GM20000 (cell line): ENCODE results near the gene ADAM11.
"Not testable (repeated sequence)": the region's sequence is repeated elsewhere in the genome, so short reads cannot be mapped to it uniquely, and the experiment has no call there.

ENCODE experiments used
- DNase-seq: peaks from one replicate; pipeline ENCODE4 v3.0.0; 2012; ENCODE audit warnings: low spot score
- TF ChIP-seq, protein P1 (sequence below): IDR thresholded peaks from 2 replicates; pipeline ENCODE4 v1.5.1; 2012; ENCODE audit warnings: mild to moderate bottlenecking, control low read depth; ENCODE audit errors: extremely low read depth, missing control alignments

ADAM11 gene

DNA sequence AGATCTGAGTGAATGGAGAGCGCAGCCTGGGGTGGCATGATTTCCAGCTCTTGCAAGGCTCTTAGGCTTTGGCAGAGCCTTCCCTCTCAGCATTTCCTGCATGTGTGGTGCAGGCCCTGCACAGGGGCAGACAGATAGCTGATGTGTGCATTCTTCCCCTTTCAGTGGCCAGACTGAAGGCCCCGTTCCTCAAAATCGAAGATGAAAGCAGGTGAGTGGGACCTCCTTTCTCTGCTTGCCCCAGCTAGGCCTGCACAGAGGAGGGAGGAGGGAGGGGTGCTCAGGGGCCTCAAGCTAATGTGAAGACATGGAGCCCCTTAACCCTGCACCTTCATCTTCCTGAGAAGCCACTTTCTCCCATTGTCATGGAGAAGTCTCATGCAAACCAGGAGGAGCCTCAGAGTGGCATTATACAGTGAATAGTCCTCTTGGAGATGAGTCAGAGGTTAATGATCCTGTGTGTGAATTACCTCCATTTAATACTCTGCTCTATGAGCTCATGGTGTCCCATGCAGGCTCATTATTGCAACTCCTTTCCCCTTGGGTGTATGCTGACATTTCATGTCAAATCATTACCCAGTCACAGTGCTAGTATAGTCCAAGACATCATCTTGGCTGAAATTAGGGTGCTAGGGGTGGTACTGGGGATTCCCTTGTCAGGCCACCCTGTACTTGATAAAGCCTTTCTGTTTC, 20.4 kb upstream of the ADAM11 start:
- DNase-seq: peak; percentile 59
- TF ChIP-seq, protein P1, sequence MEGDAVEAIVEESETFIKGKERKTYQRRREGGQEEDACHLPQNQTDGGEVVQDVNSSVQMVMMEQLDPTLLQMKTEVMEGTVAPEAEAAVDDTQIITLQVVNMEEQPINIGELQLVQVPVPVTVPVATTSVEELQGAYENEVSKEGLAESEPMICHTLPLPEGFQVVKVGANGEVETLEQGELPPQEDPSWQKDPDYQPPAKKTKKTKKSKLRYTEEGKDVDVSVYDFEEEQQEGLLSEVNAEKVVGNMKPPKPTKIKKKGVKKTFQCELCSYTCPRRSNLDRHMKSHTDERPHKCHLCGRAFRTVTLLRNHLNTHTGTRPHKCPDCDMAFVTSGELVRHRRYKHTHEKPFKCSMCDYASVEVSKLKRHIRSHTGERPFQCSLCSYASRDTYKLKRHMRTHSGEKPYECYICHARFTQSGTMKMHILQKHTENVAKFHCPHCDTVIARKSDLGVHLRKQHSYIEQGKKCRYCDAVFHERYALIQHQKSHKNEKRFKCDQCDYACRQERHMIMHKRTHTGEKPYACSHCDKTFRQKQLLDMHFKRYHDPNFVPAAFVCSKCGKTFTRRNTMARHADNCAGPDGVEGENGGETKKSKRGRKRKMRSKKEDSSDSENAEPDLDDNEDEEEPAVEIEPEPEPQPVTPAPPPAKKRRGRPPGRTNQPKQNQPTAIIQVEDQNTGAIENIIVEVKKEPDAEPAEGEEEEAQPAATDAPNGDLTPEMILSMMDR: no peak

DNA sequence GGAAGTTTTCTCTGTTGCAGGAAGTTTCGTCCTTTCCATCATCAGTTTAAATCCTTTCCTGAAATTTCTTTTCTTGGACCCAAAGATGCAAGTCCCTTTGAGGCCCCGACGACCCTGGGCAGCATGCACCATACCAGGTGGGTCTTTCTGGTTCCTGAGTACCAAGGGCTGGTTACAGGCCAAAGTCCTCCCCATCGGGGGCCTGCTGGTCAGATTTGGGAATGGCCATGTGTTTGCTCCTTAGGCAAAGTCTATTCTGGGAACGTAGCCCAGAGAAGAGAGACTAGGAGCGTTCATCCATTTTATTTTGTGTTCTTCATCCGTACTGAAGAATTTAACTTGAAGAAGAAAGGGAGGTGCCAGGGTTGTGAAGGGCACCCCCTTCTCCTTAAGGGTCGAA, 17.5 kb upstream of the ADAM11 start:
- TF ChIP-seq, protein P1: no peak
- no peak for DNase-seq

DNA sequence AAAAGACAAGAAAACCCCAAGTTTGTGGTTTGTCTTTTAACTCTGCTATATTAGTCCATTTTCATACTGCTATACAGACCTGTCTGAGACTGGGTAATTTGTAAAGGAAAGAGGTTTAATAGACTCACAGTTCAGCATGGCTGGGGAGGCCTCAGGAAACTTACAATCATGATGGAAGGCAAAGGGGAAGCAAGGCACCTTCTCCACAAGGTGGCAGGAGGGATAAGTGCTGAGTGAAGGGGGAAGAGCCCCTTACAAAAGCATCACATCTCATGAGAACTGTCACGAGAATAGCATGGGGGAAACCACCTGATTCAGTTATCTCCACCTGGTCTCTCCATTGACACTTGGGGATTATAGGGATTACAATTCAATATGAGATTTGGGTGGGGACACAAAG, 13.5 kb upstream of the ADAM11 start:
- no peak for DNase-seq
- TF ChIP-seq, protein P1: no peak

DNA sequence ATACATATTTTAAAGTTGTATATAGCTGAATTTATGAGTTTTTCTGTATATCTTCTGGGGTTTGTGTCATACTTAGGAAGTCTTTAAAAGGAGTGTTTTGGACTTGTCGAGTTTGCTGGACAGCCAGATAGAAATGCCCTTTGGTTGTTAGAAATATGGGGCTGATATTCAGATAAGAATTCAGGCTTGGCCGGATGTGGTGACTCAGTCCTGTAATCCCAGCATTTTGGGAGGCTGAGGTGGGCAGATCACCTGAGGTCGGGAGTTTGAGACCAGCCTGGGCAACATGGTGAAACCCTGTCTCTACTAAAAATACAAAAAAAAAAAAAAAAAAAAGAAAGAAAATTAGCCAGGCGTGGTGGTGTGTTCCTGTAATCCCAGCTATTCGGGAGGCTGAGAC, 13.1 kb upstream of the ADAM11 start:
- not testable (repeated sequence) for DNase-seq

DNA sequence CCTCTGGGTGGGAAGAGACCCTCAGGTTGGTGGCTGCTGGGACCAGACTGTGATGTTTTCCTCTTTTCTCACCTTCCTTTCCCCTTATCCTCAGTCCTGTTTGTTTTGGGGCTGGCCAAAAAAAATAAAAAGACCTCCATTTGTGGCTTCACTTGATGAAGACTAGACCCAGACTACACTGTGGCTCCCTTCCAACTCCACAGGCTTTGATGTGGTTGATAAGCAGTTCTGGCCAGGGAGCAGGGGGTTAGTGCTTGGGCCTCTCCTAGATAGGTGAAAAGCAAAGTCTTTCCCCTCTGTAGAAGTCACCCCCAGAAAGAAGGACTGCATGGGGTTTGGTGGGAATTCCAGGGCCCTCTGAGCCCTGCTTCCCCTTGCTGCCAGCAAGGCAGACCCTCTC, 11.2 kb upstream of the ADAM11 start:
- TF ChIP-seq, protein P1: no peak
- no peak for DNase-seq

DNA sequence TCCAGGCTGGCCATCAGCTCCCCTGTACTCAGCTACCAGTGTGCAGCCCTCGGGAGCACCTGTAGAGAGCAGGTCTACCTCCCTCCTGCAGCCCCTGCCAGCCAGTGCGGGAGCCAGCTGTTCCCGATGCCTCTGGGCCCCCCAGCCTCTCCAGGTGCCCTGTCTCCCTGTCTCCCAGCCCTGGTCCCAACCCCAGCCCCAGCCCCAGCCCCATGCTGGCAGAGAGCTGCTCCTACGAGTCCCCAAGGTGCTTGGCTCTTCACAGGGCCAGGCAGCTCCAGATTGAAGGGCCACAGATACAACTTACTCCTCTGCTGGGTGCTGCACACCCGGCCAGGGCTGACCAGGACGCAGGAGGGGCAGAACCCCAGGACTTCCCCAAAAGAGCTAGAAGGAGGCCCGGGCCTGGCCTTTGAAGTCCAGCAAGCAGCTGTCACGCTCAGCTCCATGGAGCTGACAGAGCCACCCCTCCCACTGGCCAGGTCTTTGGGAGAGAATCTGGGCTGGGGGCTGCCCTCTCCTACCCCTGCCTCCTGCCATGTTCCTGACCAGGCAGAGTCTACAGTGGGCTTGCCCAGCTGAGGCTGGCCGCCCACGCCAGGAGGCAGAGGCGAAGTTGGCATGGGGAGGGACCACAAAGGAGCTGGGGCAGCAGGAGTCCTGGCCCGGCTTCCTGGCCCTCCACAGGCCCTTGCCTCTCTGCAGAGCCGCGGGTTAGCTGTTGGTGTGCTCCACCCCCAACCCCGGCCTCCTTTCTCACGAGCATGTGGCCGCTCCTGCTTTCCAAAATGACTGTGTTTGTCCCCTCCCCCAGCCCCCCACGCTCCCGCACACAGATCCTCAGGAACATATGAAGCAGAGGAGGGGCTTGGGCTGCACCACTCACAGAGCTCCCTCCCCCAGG, 9.5 kb upstream of the ADAM11 start:
- DNase-seq: no peak
- TF ChIP-seq, protein P1: no peak

DNA sequence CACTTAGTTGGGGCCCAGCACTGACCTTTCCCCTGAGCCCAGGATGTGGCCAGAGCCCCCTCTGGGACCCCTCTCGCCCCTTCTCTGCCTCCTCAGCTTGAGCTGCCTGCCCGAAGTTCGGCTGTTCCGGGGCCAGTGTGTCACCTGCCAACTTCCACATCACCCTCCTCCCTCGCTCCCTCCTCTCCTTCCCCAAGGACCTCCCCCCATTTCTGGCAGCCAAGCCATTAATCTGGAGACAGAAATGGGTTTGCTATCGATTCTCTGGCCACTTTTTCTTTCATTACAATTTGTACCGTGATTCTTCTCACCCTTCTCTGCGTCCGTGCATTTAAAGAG, 8.8 kb upstream of the ADAM11 start:
- no peak for DNase-seq
- TF ChIP-seq, protein P1: no peak
